ENCODE results near the gene NTM. TPM values are rescaled to one million over a fixed set of nuclear protein-coding genes. Genes with fewer than 3 reads are reported as not detected.

NTM gene
- total and polyA plus RNA-seq, 2 of the 8 experiments (the other 6 are each of a cell fraction or from before 2014, with no cell fraction given), result 13.4 to 20.0 TPM

- TF ChIP-seq BACH1 (IDR thresholded peaks at IDR 0.05; ENCODE audit: low read length), result no peak
- no peak for TF ChIP-seq CEBPB (IDR thresholded peaks at IDR 0.05; ENCODE audit: low read depth, low read length)
- no peak for TF ChIP-seq E2F6 (IDR thresholded peaks at IDR 0.05)
- TF ChIP-seq KDM5A (IDR thresholded peaks at IDR 0.05; ENCODE audit: low read length), result no peak
- no peak for TF ChIP-seq SRF (IDR thresholded peaks at IDR 0.05; ENCODE audit: low read depth, low read length)
- TF ChIP-seq TAF7 (optimal IDR thresholded peaks at IDR 0.05; ENCODE audit: borderline replicate concordance, low read depth, low read length), result no peak
Measured at GRCh38 chr11:131486100-131486499, 115.7 kb downstream of the NTM start (continued).
